Prostate gland (tissue), 2 donors: ENCODE results near the gene SNRPE.

ENCODE experiments used
- POLR2A ChIP-seq: fragments of 450-650 bp; IDR thresholded peaks from one replicate; pipeline ENCODE4 v1.6.1; 2016; ENCODE audit warnings: antibody characterized with exemption, mild to moderate bottlenecking
- POLR2AphosphoS5 ChIP-seq: sonication (generic); formaldehyde crosslinking; IDR thresholded peaks from one replicate; pipeline ENCODE4 v1.6.1; 2017; ENCODE audit warnings: antibody characterized with exemption
- TF ChIP-seq, protein P1 (sequence below), 4 experiments: fragments of 200-600 bp in 2 of 4; fragments of 450-650 bp in 2 of 4; sonication (generic) in 2 of 4; IDR thresholded peaks; 1 replicate in 3 of 4; 2 replicates in 1 of 4; pipeline ENCODE4 v1.5.1; 2016 to 2019; ENCODE audit warnings: antibody characterized with exemption in 4 of 4, mild to moderate bottlenecking in 2 of 4, moderate library complexity in 2 of 4

DNA sequence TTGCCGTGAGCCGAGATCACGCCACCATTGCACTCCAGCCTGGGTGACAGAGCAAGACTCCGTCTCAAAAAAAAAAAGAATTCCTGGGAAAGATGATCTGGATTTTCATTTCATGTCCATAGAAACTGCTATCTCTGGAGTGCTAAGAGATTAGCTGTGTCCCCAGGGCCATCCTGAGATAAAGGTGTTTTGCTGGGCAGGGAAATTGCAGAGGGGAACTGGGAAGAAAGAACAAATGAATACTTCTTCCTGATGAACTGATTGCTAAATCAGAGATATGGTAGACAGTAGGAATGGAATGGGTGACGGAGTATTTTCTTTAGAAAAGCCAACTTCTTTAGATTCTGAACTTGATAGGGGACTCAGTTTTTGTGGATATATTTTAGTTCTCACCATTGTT is 19.2 kb downstream of the SNRPE start:
- TF ChIP-seq, protein P1, sequence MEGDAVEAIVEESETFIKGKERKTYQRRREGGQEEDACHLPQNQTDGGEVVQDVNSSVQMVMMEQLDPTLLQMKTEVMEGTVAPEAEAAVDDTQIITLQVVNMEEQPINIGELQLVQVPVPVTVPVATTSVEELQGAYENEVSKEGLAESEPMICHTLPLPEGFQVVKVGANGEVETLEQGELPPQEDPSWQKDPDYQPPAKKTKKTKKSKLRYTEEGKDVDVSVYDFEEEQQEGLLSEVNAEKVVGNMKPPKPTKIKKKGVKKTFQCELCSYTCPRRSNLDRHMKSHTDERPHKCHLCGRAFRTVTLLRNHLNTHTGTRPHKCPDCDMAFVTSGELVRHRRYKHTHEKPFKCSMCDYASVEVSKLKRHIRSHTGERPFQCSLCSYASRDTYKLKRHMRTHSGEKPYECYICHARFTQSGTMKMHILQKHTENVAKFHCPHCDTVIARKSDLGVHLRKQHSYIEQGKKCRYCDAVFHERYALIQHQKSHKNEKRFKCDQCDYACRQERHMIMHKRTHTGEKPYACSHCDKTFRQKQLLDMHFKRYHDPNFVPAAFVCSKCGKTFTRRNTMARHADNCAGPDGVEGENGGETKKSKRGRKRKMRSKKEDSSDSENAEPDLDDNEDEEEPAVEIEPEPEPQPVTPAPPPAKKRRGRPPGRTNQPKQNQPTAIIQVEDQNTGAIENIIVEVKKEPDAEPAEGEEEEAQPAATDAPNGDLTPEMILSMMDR (IDR thresholded peaks at IDR 0.05), result no peak
- no peak for TF ChIP-seq POLR2A
- TF ChIP-seq POLR2AphosphoS5, result no peak
